Endothelial cell of umbilical vein (primary cell): Measurements from ENCODE around the gene BCAS4.

Source experiments
- CTCF ChIP-seq, 2 donors: IDR thresholded peaks; 1 replicate in 1 of 2; 2 replicates in 1 of 2; pipeline ENCODE4 v1.5.1; 2011; ENCODE audit warnings: low read length in 2 of 2, mild to moderate bottlenecking in 2 of 2, moderate library complexity in 2 of 2, control low read depth in 1 of 2, inconsistent platforms in 1 of 2, low read depth in 1 of 2; ENCODE audit not compliant: insufficient read depth in 1 of 2; ENCODE audit errors: extremely low read depth in 1 of 2
- EZH2 ChIP-seq: IDR thresholded peaks from 2 replicates; pipeline ENCODE4 v1.6.1; 2012; ENCODE audit warnings: borderline replicate concordance, low read depth, mild to moderate bottlenecking, moderate library complexity, low read length, inconsistent platforms; ENCODE audit not compliant: severe bottlenecking

- TF ChIP-seq EZH2 (no peak), CTCF (IDR thresholded peaks at IDR 0.05; ENCODE audit: extremely low read depth in 1 of 2, insufficient read depth in 1 of 2, low read depth in 1 of 2, low read length in 2 of 2) (no peak)
These were observed 121.4 kb downstream of the BCAS4 start for GRCh38 chr20:50916257-50916656.
